H1 (cell line): Measurements from ENCODE around the gene SMCO1. TPM values are rescaled to one million over a fixed set of nuclear protein-coding genes. Genes with fewer than 3 reads are reported as not detected.

Experiments
- CTCF ChIA-PET: fragments of 300-600 bp; sonication (Branson Sonifier 250); formaldehyde crosslinking; loops from one replicate; lab custom pipeline; 2021; ENCODE audit not compliant: partially characterized antibody; lab: Charles Lee
- POLR2A ChIA-PET: fragments of 300-600 bp; sonication (Branson Sonifier 250); formaldehyde crosslinking; loops from one replicate; lab custom pipeline; 2021; ENCODE audit warnings: inconsistent platforms; ENCODE audit not compliant: partially characterized antibody; lab: Charles Lee
- DNase-seq, 2 experiments: peaks; one replicate each; pipeline versions ENCODE4 v3.0.0 to v3.0.0-alpha.2; 2010 to 2022; ENCODE audit warnings: low spot score in 2 of 2, low read depth in 1 of 2, mixed read lengths in 1 of 2
- FAIRE-seq: peaks from 2 replicates; lab custom pipeline; 2011; peaks lifted over from hg19 to GRCh38; lab: Jason Lieb, UNC
- H2AFZ ChIP-seq: 2 replicates; pipeline ENCODE4 v1.8.1; 2012; ENCODE audit warnings: low read length, inconsistent platforms
- H2AK5ac ChIP-seq: 2 replicates; pipeline ENCODE4 v1.6.1; 2013; ENCODE audit warnings: low read depth, low read length
- H2BK120ac ChIP-seq: replicated peaks from 2 replicates; pipeline ENCODE3; 2013; ENCODE audit warnings: low read depth, low read length, inconsistent platforms
- H2BK12ac ChIP-seq: 2 replicates; pipeline ENCODE4 v1.6.1; 2013; ENCODE audit warnings: low read depth, low read length
- H2BK15ac ChIP-seq: 2 replicates; pipeline ENCODE4 v1.6.1; 2013; ENCODE audit warnings: low read length
- H2BK20ac ChIP-seq: 2 replicates; pipeline ENCODE4 v1.6.1; 2013; ENCODE audit warnings: low read length
- H2BK5ac ChIP-seq: 2 replicates; pipeline ENCODE4 v1.6.1; 2013; ENCODE audit warnings: low read depth, low read length
- H3K14ac ChIP-seq: 2 replicates; pipeline ENCODE4 v1.6.1; 2013; ENCODE audit warnings: inconsistent platforms; ENCODE audit not compliant: insufficient read length
- H3K18ac ChIP-seq: 2 replicates; pipeline ENCODE4 v1.6.1; 2013; ENCODE audit warnings: low read length; ENCODE audit errors: extremely low read depth
- H3K23ac ChIP-seq: 2 replicates; pipeline ENCODE4 v1.6.1; 2013; ENCODE audit warnings: inconsistent platforms; ENCODE audit not compliant: insufficient read length
- H3K23me2 ChIP-seq: 2 replicates; pipeline ENCODE4 v1.6.1; 2013; ENCODE audit warnings: low read depth, low read length
- H3K27ac ChIP-seq: 2 replicates; pipeline ENCODE4 v1.6.1; 2011; ENCODE audit warnings: low read depth, low read length, inconsistent platforms
- H3K27me3 ChIP-seq, 4 experiments: replicated peaks in 1 of 4; 1 replicate in 1 of 4; 2 replicates in 3 of 4; pipeline versions ENCODE4 v1.6.1 to v1.8.1; 2011 to 2013; ENCODE audit warnings: low read length in 3 of 4, mild to moderate bottlenecking in 3 of 4, inconsistent platforms in 2 of 4, mixed read lengths in 2 of 4, moderate library complexity in 1 of 4; ENCODE audit not compliant: control insufficient read depth in 3 of 4, insufficient read depth in 3 of 4; ENCODE audit errors: extremely low read depth in 1 of 4
- H3K36me3 ChIP-seq, 4 experiments: 2 replicates each; pipeline versions ENCODE4 v1.6.1 to v1.8.1; 2011 to 2013; ENCODE audit warnings: mild to moderate bottlenecking in 4 of 4, low read length in 3 of 4, moderate library complexity in 2 of 4, control low read depth in 1 of 4, inconsistent platforms in 1 of 4; ENCODE audit not compliant: insufficient read depth in 4 of 4, control insufficient read depth in 2 of 4
- H3K4ac ChIP-seq: replicated peaks from 2 replicates; pipeline ENCODE3; 2013; ENCODE audit warnings: low read length, low read depth, mixed read lengths, inconsistent platforms; ENCODE audit not compliant: insufficient read length
- H3K4me1 ChIP-seq, 4 experiments: replicated peaks in 1 of 4; 1 replicate in 1 of 4; 2 replicates in 3 of 4; pipeline versions ENCODE4 v1.6.1 to v1.8.1; 2011 to 2013; ENCODE audit warnings: low read length in 3 of 4, inconsistent platforms in 2 of 4, mixed read lengths in 1 of 4; ENCODE audit not compliant: insufficient read depth in 4 of 4, control insufficient read depth in 3 of 4
- H3K4me2 ChIP-seq, 2 experiments: 2 replicates each; pipeline versions ENCODE4 v1.6.1 to v1.8.1; 2011 to 2013; ENCODE audit warnings: low read depth in 2 of 2, low read length in 2 of 2, control low read depth in 1 of 2, inconsistent platforms in 1 of 2, mild to moderate bottlenecking in 1 of 2; ENCODE audit not compliant: insufficient read depth in 1 of 2
- H3K4me3 ChIP-seq, 4 experiments: fragments of 200-600, 300-600 bp in 1 of 4; sonication (generic), shearing (Covaris generic), sonication (Bioruptor Twin) in 1 of 4; 2 replicates each; pipeline versions ENCODE4 v1.5.1 to v1.8.1; 2011 to 2016; ENCODE audit warnings: low read length in 4 of 4, low read depth in 3 of 4, control low read depth in 2 of 4, inconsistent platforms in 2 of 4, mild to moderate bottlenecking in 2 of 4, mixed read lengths in 1 of 4, moderate library complexity in 1 of 4; ENCODE audit not compliant: insufficient read depth in 2 of 4; ENCODE audit errors: extremely low read depth in 1 of 4
- H3K56ac ChIP-seq: replicated peaks from 2 replicates; pipeline ENCODE3; 2013; ENCODE audit warnings: low read depth, mild to moderate bottlenecking, mixed read lengths, low read length, inconsistent platforms; ENCODE audit not compliant: insufficient read length
- H3K79me1 ChIP-seq: 2 replicates; pipeline ENCODE4 v1.6.1; 2013; ENCODE audit warnings: low read depth, low read length, control low read depth
- H3K79me2 ChIP-seq, 2 experiments: 2 replicates each; pipeline versions ENCODE4 v1.6.1 to v1.8.1; 2012 to 2013; ENCODE audit warnings: low read length in 2 of 2, mild to moderate bottlenecking in 2 of 2, inconsistent platforms in 1 of 2; ENCODE audit not compliant: insufficient read depth in 2 of 2, control insufficient read depth in 1 of 2
- H3K9ac ChIP-seq, 4 experiments: replicated peaks in 1 of 4; 1 replicate in 1 of 4; 2 replicates in 3 of 4; pipeline versions ENCODE4 v1.6.1 to v1.8.1; 2011 to 2013; ENCODE audit warnings: low read depth in 3 of 4, low read length in 3 of 4, control low read depth in 2 of 4, mild to moderate bottlenecking in 2 of 4, moderate library complexity in 2 of 4, inconsistent platforms in 1 of 4; ENCODE audit errors: extremely low read depth in 1 of 4
- H3K9me3 ChIP-seq, 2 experiments: 2 replicates each; pipeline versions ENCODE4 v1.6.1 to v1.8.1; 2012 to 2013; ENCODE audit warnings: mild to moderate bottlenecking in 2 of 2, moderate library complexity in 2 of 2, control low read depth in 1 of 2, inconsistent platforms in 1 of 2, low read depth in 1 of 2, low read length in 1 of 2, mixed read lengths in 1 of 2; ENCODE audit not compliant: insufficient read depth in 2 of 2
- H4K20me1 ChIP-seq, 2 experiments: replicated peaks in 1 of 2; 2 replicates each; pipeline versions ENCODE3 to v1.8.1; 2011 to 2013; ENCODE audit warnings: inconsistent platforms in 2 of 2, low read length in 2 of 2, mild to moderate bottlenecking in 1 of 2; ENCODE audit not compliant: insufficient read depth in 2 of 2, control insufficient read depth in 1 of 2
- H4K5ac ChIP-seq: 2 replicates; pipeline ENCODE4 v1.6.1; 2013; ENCODE audit warnings: low read length, low read depth, mixed read lengths, inconsistent platforms; ENCODE audit not compliant: insufficient read length
- H4K8ac ChIP-seq: 2 replicates; pipeline ENCODE4 v1.8.0; 2013; ENCODE audit warnings: mild to moderate bottlenecking, moderate library complexity, low read length, inconsistent platforms; ENCODE audit not compliant: insufficient read depth; ENCODE audit errors: extremely low read depth
- H4K91ac ChIP-seq: replicated peaks from 2 replicates; pipeline ENCODE3; 2013; ENCODE audit warnings: low read length, mixed read lengths, inconsistent platforms; ENCODE audit not compliant: insufficient read length
- ATF2 ChIP-seq: IDR thresholded peaks from 2 replicates; pipeline ENCODE4 v1.6.1; 2012; ENCODE audit warnings: low read length, inconsistent platforms
- BCL11A ChIP-seq, 2 experiments: IDR thresholded peaks; one replicate each; pipeline ENCODE4 v1.6.1; 2011; ENCODE audit warnings: low read depth in 2 of 2, low read length in 2 of 2, mild to moderate bottlenecking in 2 of 2
- CHD1 ChIP-seq: IDR thresholded peaks from 2 replicates; pipeline ENCODE4 v1.6.1; 2012; ENCODE audit warnings: low read depth, low read length, improper control_type of control experiment
- CHD2 ChIP-seq: IDR thresholded peaks from 2 replicates; pipeline ENCODE4 v1.6.1; 2012; ENCODE audit warnings: low read length, improper control_type of control experiment
- E2F6 ChIP-seq: IDR thresholded peaks from 2 replicates; pipeline ENCODE4 v1.6.1; 2012; ENCODE audit warnings: inconsistent platforms
- NRF1 ChIP-seq: IDR thresholded peaks from 2 replicates; pipeline ENCODE4 v1.6.1; 2011; ENCODE audit warnings: mild to moderate bottlenecking, low read depth, low read length, improper control_type of control experiment
- POLR2A ChIP-seq, 2 experiments: IDR thresholded peaks; 1 replicate in 1 of 2; 2 replicates in 1 of 2; pipeline ENCODE4 v1.6.1; 2011; ENCODE audit warnings: low read depth in 2 of 2, low read length in 2 of 2, mild to moderate bottlenecking in 2 of 2; ENCODE audit errors: control extremely low read depth in 1 of 2
- POU5F1 ChIP-seq: IDR thresholded peaks from 2 replicates; pipeline ENCODE4 v1.6.1; 2011; ENCODE audit warnings: low read depth, mild to moderate bottlenecking, low read length, moderate library complexity
- RFX5 ChIP-seq: IDR thresholded peaks from 2 replicates; pipeline ENCODE4 v1.6.1; 2011; ENCODE audit warnings: low read depth, low read length, improper control_type of control experiment, borderline replicate concordance
- TCF12 ChIP-seq: IDR thresholded peaks from 2 replicates; pipeline ENCODE4 v1.6.1; 2011; ENCODE audit warnings: low read depth, mild to moderate bottlenecking, low read length
- TEAD4 ChIP-seq: IDR thresholded peaks from 2 replicates; pipeline ENCODE4 v1.6.1; 2012; ENCODE audit warnings: low read depth, low read length, inconsistent platforms, mixed read lengths
- USF2 ChIP-seq: IDR thresholded peaks from 2 replicates; pipeline ENCODE4 v1.6.1; 2011; ENCODE audit warnings: low read length, improper control_type of control experiment
- WGBS, 2 experiments: shearing (Covaris generic) in 1 of 2; methylation state at CpG; one replicate each; pipeline versions ENCODE4 v1.1.6 to v1.1.7; 2013 to 2015; ENCODE audit warnings: low lambda C conversion rate in 2 of 2, mixed read lengths in 2 of 2, inconsistent platforms in 1 of 2, low coverage in 1 of 2, missing lambda C conversion rate in 1 of 2; ENCODE audit not compliant: insufficient replicate concordance in 2 of 2, insufficient coverage in 1 of 2, insufficient read length in 1 of 2; ENCODE audit errors: extremely low coverage in 1 of 2, missing lambda C conversion rate in 1 of 2; 5-methylcytosine and 5-hydroxymethylcytosine counted together
- polyA plus RNA-seq, 7 experiments: library from polyadenylated mRNA; depleted of rRNA in 3 of 7; stranded (reverse) in 5 of 7; unstranded in 2 of 7; fragments of >200 nt in 5 of 7; fragments of 200-250 nt in 2 of 7; gene quantifications; 1 replicate in 5 of 7; 2 replicates in 1 of 7; 4 replicates in 1 of 7; pipeline versions ENCODE4 v1.2.1 to v1.2.3, GENCODE V29; 2011 to 2013; ENCODE audit warnings: missing spikeins in 2 of 7, mixed read lengths in 2 of 7
- total RNA-seq: library from RNA; stranded (reverse); fragmentation: NEBNext Ultra II Directional; extraction: Animal tissue kit (Norgen Biotek cat#: 25700); gene quantifications from 2 replicates; pipeline ENCODE4 v1.2.1, GENCODE V29; 2021

Gene SMCO1
- total and polyA plus RNA-seq, 2 of the 8 experiments (the other 6 are each of a cell fraction or from before 2014, with no cell fraction given), result 0.03 TPM; not detected in 1

GRCh38 chr3:196546537-196546936 is 31.4 kb upstream of the SMCO1 start:
- H3K14ac ChIP-seq, result no peak overlapping the region
- FAIRE-seq, result no peak
- H3K9me3 ChIP-seq, result peaks cover 11 to 12% of the 10 kb centered on the region in 2 experiments
- H2BK120ac ChIP-seq, result no peak overlapping the region
- no peak overlapping the region for H3K4me3 ChIP-seq
- H3K4me2 ChIP-seq, result no peak overlapping the region
- H2BK5ac ChIP-seq, result no peak overlapping the region
- H3K27ac ChIP-seq, result no peak overlapping the region
- H3K4ac ChIP-seq, result no peak overlapping the region
- no peak overlapping the region for H2AFZ ChIP-seq
- H3K79me2 ChIP-seq, result no peaks in the 10 kb centered on the region
- H3K27me3 ChIP-seq, result peaks cover 0 to 2% (median 0%) of the 10 kb centered on the region in 4 experiments; a peak in 1 of 7 replicates
- H4K5ac ChIP-seq, result no peak overlapping the region
- H3K23ac ChIP-seq, result no peak overlapping the region
- ChIA-PET CTCF (interaction anchor here (1.0 to 2.4 kb wide), 5 partner anchors 8 to 25 kb away, joined by 3 to 7 read pairs (median 5); no protein-coding TSS in a partner anchor), POLR2A (interaction anchor here (1.0 kb wide), 1 partner anchor 13 kb away, joined by 3 read pairs; no protein-coding TSS in a partner anchor)
- no peak overlapping the region for H3K18ac ChIP-seq
- H3K23me2 ChIP-seq, result no peaks in the 10 kb centered on the region
- H3K4me1 ChIP-seq, result no peaks in the 10 kb centered on the region
- H2BK20ac ChIP-seq, result no peak overlapping the region
- H3K79me1 ChIP-seq, result no peaks in the 10 kb centered on the region
- H4K20me1 ChIP-seq, result no peaks in the 10 kb centered on the region
- WGBS, 2 experiments, result 85% methylated on average over 5 of the region's 5 CpGs; no CpG with 5 or more reads in 1 of the 2 experiments
- no peak overlapping the region for H3K56ac ChIP-seq
- H3K9ac ChIP-seq, result no peak overlapping the region
- no peak overlapping the region for H2BK12ac ChIP-seq
- no peak for DNase-seq
- no peak overlapping the region for H2AK5ac ChIP-seq
- no peak overlapping the region for H2BK15ac ChIP-seq
- H4K91ac ChIP-seq, result no peak overlapping the region
- H4K8ac ChIP-seq, result no peak overlapping the region
- H3K36me3 ChIP-seq, result no peaks in the 10 kb centered on the region
- TF ChIP-seq POU5F1 (no peak), CHD2 (no peak), CHD1 (no peak), RFX5 (no peak), ATF2 (no peak), POLR2A (IDR thresholded peaks at IDR 0.05; ENCODE audit: control extremely low read depth in 1 of 2, low read depth in 2 of 2, low read length in 2 of 2) (no peak), TEAD4 (no peak), TCF12 (no peak), NRF1 (no peak), USF2 (no peak), E2F6 (no peak), BCL11A (IDR thresholded peaks at IDR 0.05; ENCODE audit: low read depth in 2 of 2, low read length in 2 of 2) (no peak)
